ENCODE data around the gene EFEMP2. TPM values are rescaled to one million over a fixed set of nuclear protein-coding genes. Genes with fewer than 3 reads are reported as not detected.

EFEMP2 gene
- total RNA-seq, 1 donor from 2014 or later = 97.3 TPM

GRCh38 chr11:65891219-65892136, 18.9 kb upstream of the EFEMP2 start:
- DNase-seq (ENCODE audit: low read depth) (no peak), FAIRE-seq (no peak)
- Histone ChIP-seq H3K79me2 (ENCODE audit: insufficient read depth, low read length) (peaks cover 71% of the 10 kb centered on the region), H4K20me1 (ENCODE audit: insufficient read depth, low read length) (peaks cover 67% of the 10 kb centered on the region), H2AFZ (ENCODE audit: low read depth, low read length) (no peak overlapping the region), H3K27me3 (ENCODE audit: insufficient read depth, low read length) (no peaks in the 10 kb centered on the region), H3K4me2 (ENCODE audit: low read length) (peak overlapping the region; percentile 99), H3K9ac (ENCODE audit: low read length) (peak overlapping the region; percentile 79), H3K36me3 (ENCODE audit: insufficient read depth, low read length) (peaks cover 20% of the 10 kb centered on the region), H3K4me3 (ENCODE audit: insufficient read depth, low read depth, low read length) (peak overlapping the region; percentile 60), H3K9me3 (ENCODE audit: insufficient read depth, low read depth, low read length) (no peaks in the 10 kb centered on the region), H3K27ac (ENCODE audit: low read depth, low read length) (peak overlapping the region; percentile 65), H3K4me1 (ENCODE audit: insufficient read depth, low read length) (peaks cover 73% of the 10 kb centered on the region)
- H3K36me3 Mint-ChIP-seq (ENCODE audit: low read depth, unreplicated experiment) = peaks cover 14% of the 10 kb centered on the region
- H3K9me3 Mint-ChIP-seq (ENCODE audit: unreplicated experiment) = no peaks in the 10 kb centered on the region
- H3K4me3 Mint-ChIP-seq (ENCODE audit: unreplicated experiment) = peak overlapping the region; percentile 81
- no peaks in the 10 kb centered on the region for H3K27me3 Mint-ChIP-seq (ENCODE audit: low read depth, unreplicated experiment)
- H3K27ac Mint-ChIP-seq (ENCODE audit: unreplicated experiment) = peak overlapping the region; percentile 58
- peaks cover 35% of the 10 kb centered on the region for H3K4me1 Mint-ChIP-seq (ENCODE audit: low read depth, unreplicated experiment)
- no peak for TF ChIP-seq CTCF (IDR thresholded peaks at IDR 0.05; ENCODE audit: insufficient read depth, low read depth, low read length)
- TF ChIP-seq EZH2 (IDR thresholded peaks at IDR 0.05; ENCODE audit: insufficient read depth, low read length) = no peak

- Histone ChIP-seq H3K79me2 (ENCODE audit: insufficient read depth, low read length) (peaks cover 71% of the 10 kb centered on the region), H3K9me3 (ENCODE audit: insufficient read depth, low read depth, low read length) (no peaks in the 10 kb centered on the region), H3K27me3 (ENCODE audit: insufficient read depth, low read length) (no peaks in the 10 kb centered on the region), H3K4me2 (ENCODE audit: low read length) (peak within 1 kb of the TSS; percentile 99), H3K9ac (ENCODE audit: low read length) (peak within 1 kb of the TSS; percentile 87), H3K4me3 (ENCODE audit: insufficient read depth, low read depth, low read length) (peak within 1 kb of the TSS; percentile 60), H2AFZ (ENCODE audit: low read depth, low read length) (no peak within 1 kb of the TSS), H3K36me3 (ENCODE audit: insufficient read depth, low read length) (peaks cover 11% of the 10 kb centered on the region), H3K4me1 (ENCODE audit: insufficient read depth, low read length) (peaks cover 65% of the 10 kb centered on the region), H4K20me1 (ENCODE audit: insufficient read depth, low read length) (peaks cover 64% of the 10 kb centered on the region), H3K27ac (ENCODE audit: low read depth, low read length) (peak within 1 kb of the TSS; percentile 85)
- Mint-ChIP-seq H3K4me3 (ENCODE audit: unreplicated experiment) (peak within 1 kb of the TSS; percentile 97), H3K36me3 (ENCODE audit: low read depth, unreplicated experiment) (peaks cover 13% of the 10 kb centered on the region), H3K27me3 (ENCODE audit: low read depth, unreplicated experiment) (no peaks in the 10 kb centered on the region), H3K27ac (ENCODE audit: unreplicated experiment) (peak within 1 kb of the TSS; percentile 98), H3K4me1 (ENCODE audit: low read depth, unreplicated experiment) (peaks cover 32% of the 10 kb centered on the region), H3K9me3 (ENCODE audit: unreplicated experiment) (no peaks in the 10 kb centered on the region)
- peak; percentile 85 for DNase-seq (ENCODE audit: low read depth)
- FAIRE-seq = no peak
- TF ChIP-seq CTCF (IDR thresholded peaks at IDR 0.05; ENCODE audit: insufficient read depth, low read depth, low read length) (no peak), EZH2 (IDR thresholded peaks at IDR 0.05; ENCODE audit: insufficient read depth, low read length) (no peak)
These were observed 18.0 kb upstream of the EFEMP2 start, which contains the start of gene CCDC85B for GRCh38 chr11:65890324-65891218. Gene CCDC85B (plus strand): TSS chr11:65890673. CDS start chr11:65890784, 111 bp downstream.
